Retinal pigment epithelial cell (primary cell): ENCODE measurements around the gene ANTXRL.
A peak's percentile ranks its signal among the peaks of the same experiment; 100 is the strongest.
"Not testable (repeated sequence)": the region's sequence is repeated elsewhere in the genome, so short reads cannot be mapped to it uniquely, and the experiment has no call there.

ENCODE experiments used
- DNase-seq: peaks from one replicate; pipeline ENCODE4 v3.0.0-alpha.2; 2010; ENCODE audit warnings: low read depth
- H3K4me3 ChIP-seq: 2 replicates; pipeline ENCODE4 v1.5.1; 2011; ENCODE audit warnings: mild to moderate bottlenecking, low read length, control low read depth, moderate library complexity
- TF ChIP-seq, protein P1 (sequence below): conservative IDR thresholded peaks from 2 replicates; pipeline ENCODE4 v1.5.1; 2011; ENCODE audit warnings: low read depth, low read length, control low read depth, inconsistent platforms

ANTXRL gene

DNA sequence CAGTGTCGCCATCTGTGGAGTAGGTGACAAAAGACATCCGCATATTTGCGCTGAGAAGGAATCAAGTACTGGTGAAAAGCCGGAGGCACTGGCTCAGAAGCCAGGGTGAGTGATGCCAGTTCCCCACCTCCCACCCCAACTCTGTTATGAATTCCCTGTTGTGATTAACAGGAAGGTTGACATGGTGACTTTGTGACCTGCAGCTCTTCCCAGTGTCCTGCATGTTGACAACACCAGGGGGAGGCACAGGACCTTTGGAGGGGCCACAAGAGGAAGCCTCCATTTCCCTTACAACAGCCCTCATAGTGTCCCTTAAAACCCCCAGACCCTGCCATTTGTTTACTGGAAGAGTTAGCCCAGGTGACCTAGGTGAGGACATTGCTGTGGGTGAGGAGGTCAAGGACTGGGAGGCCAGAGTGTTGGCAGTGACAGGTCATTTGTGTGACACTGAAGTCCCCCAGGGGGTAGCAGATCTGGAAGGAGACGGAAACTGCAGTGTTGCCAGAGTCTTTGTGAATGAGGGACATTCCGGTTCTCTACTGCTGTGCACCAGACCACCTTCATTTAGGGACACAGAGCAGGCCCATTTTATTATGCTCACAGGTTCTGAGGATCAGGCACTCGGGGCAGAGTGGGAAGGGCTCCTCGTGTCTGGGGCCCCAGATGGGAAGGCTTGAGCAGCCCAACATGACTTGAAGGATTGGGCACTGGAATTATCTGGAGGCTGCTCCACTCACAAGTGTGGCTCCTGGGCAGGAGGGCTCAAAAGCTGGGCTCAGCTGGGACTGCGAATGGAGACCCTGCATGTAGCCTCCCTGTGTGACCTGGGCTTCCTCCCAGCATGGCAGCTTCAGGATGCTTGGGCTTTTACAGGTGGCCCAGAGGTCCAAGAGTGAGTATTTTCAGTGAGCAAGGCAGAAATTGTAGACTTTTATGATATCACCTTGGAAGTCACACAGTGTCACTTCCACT is 13.0 kb upstream of the ANTXRL start:
- DNase-seq, result no peak
- TF ChIP-seq, protein P1, sequence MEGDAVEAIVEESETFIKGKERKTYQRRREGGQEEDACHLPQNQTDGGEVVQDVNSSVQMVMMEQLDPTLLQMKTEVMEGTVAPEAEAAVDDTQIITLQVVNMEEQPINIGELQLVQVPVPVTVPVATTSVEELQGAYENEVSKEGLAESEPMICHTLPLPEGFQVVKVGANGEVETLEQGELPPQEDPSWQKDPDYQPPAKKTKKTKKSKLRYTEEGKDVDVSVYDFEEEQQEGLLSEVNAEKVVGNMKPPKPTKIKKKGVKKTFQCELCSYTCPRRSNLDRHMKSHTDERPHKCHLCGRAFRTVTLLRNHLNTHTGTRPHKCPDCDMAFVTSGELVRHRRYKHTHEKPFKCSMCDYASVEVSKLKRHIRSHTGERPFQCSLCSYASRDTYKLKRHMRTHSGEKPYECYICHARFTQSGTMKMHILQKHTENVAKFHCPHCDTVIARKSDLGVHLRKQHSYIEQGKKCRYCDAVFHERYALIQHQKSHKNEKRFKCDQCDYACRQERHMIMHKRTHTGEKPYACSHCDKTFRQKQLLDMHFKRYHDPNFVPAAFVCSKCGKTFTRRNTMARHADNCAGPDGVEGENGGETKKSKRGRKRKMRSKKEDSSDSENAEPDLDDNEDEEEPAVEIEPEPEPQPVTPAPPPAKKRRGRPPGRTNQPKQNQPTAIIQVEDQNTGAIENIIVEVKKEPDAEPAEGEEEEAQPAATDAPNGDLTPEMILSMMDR, result peak; percentile 6
- no peak overlapping the region for H3K4me3 ChIP-seq

DNA sequence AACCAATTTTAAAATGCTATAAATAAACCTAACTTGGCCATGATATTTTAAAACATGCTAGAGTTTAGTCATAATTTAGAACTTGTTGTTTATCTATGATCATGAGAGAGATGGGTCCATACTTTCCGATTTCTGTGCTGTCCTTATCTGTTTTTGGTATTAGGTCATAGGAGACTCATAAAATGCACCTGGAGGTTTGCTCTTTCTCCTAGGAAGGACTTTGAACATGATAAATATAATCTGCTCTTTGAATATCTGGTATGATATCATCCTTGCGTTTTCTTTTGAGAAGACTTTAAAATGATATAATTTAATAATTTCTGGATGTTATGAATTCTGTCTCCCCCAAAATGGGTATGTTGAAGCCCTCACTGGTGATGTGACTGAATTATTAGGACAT is 9.0 kb upstream of the ANTXRL start:
- H3K4me3 ChIP-seq, result no peak overlapping the region
- no peak for DNase-seq
- TF ChIP-seq, protein P1, result no peak

DNA sequence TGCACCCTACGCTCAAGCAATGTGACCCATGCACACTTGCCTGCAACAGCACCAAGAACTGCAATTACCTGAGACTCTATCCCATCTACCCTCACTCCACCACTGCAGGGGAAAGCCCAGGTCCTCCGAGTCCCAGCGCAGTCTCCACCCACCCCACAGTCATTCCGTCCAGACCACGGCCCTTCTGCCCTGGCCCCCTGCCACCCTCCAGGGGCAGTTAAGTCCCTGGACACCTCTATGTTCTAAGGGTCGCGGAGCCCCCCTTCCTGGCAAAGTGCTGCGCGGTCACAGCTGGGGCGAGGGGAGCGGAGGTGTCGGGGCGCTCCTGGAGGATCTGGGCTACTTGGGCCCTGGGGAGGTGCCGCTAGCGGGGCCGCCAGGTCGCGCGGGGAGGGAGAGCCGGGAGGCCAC is 4.4 kb upstream of the ANTXRL start:
- peak overlapping the region; percentile 29 for H3K4me3 ChIP-seq
- DNase-seq, result not testable (repeated sequence)

DNA sequence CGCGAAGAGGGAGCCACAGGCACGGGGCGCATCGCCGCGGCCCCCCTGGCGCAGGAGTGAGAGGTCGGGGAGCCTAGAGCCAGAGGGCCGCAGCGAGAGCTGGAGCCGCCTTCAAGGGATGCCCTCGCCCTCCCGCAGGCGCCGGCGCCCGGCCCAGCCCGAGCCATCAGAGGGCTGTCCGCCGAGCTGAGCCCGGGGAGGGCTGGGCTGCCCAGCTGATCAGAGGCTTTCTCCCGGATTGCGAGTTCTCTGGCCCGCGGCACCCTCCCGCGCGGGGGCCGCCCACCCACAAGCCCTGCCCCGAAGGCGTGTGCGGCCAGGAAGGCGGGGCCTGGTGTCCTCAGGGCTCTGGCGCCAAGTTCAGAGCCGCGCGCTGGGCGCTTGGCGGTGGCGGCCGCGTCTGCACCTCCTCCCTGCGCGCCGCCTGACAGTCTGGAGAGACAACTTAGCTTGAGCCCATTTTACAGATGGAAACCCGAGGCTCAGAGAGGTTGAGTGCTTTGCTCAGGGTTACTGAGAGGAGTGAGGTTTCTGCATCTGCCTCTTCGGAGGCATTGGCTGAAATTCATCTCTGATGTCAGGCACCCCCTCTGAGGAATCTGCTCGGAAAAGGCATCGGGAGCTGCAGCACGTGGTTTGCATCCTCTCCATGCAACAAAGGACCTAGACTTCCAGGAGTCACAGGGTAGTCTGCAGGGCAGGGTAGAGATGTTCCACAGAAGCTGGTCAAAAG is 3.8 kb upstream of the ANTXRL start:
- TF ChIP-seq, protein P1, result no peak
- DNase-seq, result peak; percentile 3
- H3K4me3 ChIP-seq, result peak overlapping the region; percentile 29

DNA sequence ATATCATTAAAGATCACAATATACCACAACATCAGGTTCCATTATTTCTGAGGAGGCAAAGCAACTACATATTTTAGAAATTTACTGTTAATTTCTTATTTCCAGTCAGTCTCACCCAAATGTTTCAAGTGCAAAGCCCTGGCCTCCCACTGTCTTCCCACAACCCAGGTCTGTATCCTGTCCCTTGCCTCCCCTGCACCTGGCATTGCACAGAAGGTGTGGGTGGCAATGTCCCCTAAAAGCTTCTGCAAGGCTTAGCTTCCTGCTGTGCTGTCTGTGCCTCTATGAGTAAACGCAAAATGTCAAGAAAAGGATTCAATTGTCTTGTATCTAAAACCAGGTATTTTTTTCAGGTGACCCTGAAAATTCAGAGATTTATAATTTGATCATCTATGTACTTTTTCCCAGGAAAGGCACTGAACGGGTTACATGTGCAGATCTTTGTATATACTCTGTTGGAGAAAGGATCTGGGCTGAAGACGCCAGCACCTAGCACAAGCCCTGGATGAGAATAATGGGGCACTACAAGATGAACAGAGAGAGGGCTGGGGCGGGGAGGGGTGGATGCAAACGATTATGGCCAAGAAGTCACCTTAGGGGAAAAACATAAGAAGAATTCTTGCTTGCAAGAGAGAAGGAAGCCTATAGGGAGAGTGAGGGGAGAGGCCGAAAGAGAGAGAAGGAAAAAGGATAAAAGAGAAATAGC is 3.1 kb upstream of the ANTXRL start:
- H3K4me3 ChIP-seq, result peak overlapping the region; percentile 52

DNA sequence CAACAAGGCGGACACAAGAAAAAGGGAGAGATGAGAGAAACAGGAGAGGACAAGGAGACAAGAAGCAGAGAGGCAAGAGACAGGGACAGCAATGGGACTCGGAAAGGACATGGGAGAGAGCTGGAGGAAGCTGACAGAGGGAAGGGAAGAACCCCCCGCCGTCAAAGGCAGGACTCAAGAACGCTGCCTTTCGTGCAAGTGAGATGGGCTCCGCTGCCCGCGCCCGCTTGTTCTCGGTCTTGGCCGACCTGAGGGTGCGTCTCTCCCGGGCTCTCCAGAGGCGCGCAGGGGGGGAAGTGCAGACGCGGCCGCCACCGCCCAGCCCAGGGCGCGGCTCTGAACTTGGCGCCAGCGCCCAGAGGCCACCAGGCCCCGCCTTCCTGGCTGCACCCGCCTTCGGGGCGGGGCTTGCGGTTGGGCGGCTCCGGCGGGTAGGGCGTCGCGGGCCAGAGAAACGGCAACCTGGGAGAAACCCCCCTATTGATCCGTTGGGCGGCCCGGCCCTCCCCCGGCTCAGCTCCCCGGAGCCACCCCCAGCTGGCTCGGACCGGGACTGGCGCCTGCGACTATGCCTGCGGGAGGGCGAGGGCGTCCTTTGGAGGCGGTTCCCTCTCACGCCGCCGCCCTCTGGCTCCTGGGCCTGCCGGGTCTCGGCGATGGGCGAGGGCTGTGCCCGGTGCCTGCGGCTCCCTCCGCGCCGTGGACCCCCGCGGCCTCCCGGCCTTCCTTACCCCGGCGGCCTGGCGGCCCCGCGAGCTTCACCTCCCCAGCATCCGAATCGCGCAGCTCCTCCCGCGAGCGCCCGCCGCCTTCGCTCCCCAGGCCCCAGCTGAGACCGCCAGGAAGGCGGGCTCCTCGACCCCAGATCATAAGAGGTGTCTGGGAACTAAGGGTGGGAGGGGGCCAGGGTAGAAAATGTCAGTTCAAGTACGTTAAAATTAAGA is 2.2 kb upstream of the ANTXRL start:
- peak overlapping the region; percentile 52 for H3K4me3 ChIP-seq
- TF ChIP-seq, protein P1, result no peak
- no peak for DNase-seq

More for the DNA sequence above, 3.1 kb upstream of the ANTXRL start:
- TF ChIP-seq, protein P1, result no peak
- DNase-seq, result no peak
